Measurements from ENCODE around the gene RFLNA.

RFLNA gene

GRCh38 chr12:124361074-124361970 lies 66.4 kb downstream of the RFLNA start:
- peaks cover 56% of the 10 kb centered on the region for H3K36me3 ChIP-seq (ENCODE audit: control insufficient read depth, insufficient read depth, low read length)

GRCh38 chr12:124361996-124362395 lies 67.1 kb downstream of the RFLNA start:
- Histone ChIP-seq H3K9ac (ENCODE audit: low read depth, low read length) (no peak overlapping the region), H3K9me3 (ENCODE audit: control insufficient read depth, insufficient read depth, low read length) (no peaks in the 10 kb centered on the region), H3K4me1 (ENCODE audit: control insufficient read depth, insufficient read depth, low read length) (no peaks in the 10 kb centered on the region), H3K27me3 (ENCODE audit: control insufficient read depth, insufficient read depth, low read length) (no peaks in the 10 kb centered on the region), H3K4me3 (ENCODE audit: low read depth, low read length) (no peak overlapping the region), H3K36me3 (ENCODE audit: control insufficient read depth, insufficient read depth, low read length) (peaks cover 56% of the 10 kb centered on the region)

More at GRCh38 chr12:124361074-124361970, 66.4 kb downstream of the RFLNA start:
- no peaks in the 10 kb centered on the region for H3K9me3 ChIP-seq (ENCODE audit: control insufficient read depth, insufficient read depth, low read length)
- H3K9ac ChIP-seq (ENCODE audit: low read depth, low read length): no peak overlapping the region
- H3K4me3 ChIP-seq (ENCODE audit: low read depth, low read length): no peak overlapping the region
- H3K4me1 ChIP-seq (ENCODE audit: control insufficient read depth, insufficient read depth, low read length): no peaks in the 10 kb centered on the region
- no peaks in the 10 kb centered on the region for H3K27me3 ChIP-seq (ENCODE audit: control insufficient read depth, insufficient read depth, low read length)

GRCh38 chr12:124363353-124363965 lies 68.6 kb downstream of the RFLNA start:
- Histone ChIP-seq H3K4me3 (ENCODE audit: low read depth, low read length) (no peak overlapping the region), H3K9ac (ENCODE audit: low read depth, low read length) (no peak overlapping the region), H3K36me3 (ENCODE audit: control insufficient read depth, insufficient read depth, low read length) (peaks cover 49% of the 10 kb centered on the region), H3K27me3 (ENCODE audit: control insufficient read depth, insufficient read depth, low read length) (no peaks in the 10 kb centered on the region), H3K9me3 (ENCODE audit: control insufficient read depth, insufficient read depth, low read length) (no peaks in the 10 kb centered on the region), H3K4me1 (ENCODE audit: control insufficient read depth, insufficient read depth, low read length) (no peaks in the 10 kb centered on the region)

- Histone ChIP-seq H3K9ac (ENCODE audit: low read depth, low read length) (no peak overlapping the region), H3K27me3 (ENCODE audit: control insufficient read depth, insufficient read depth, low read length) (no peaks in the 10 kb centered on the region), H3K4me3 (ENCODE audit: low read depth, low read length) (no peak overlapping the region), H3K36me3 (ENCODE audit: control insufficient read depth, insufficient read depth, low read length) (peaks cover 45% of the 10 kb centered on the region), H3K9me3 (ENCODE audit: control insufficient read depth, insufficient read depth, low read length) (no peaks in the 10 kb centered on the region), H3K4me1 (ENCODE audit: control insufficient read depth, insufficient read depth, low read length) (no peaks in the 10 kb centered on the region)
These were observed 69.7 kb downstream of the RFLNA start for GRCh38 chr12:124364543-124364942.

Data from iPS-15b (cell line).